GM18499 (cell line): Measurements from ENCODE around the gene ZBTB8OS.

ENCODE experiments used
- ATAC-seq: cut with Tn5 transposase; IDR thresholded peaks from one replicate; pipeline ENCODE4 v1.9.1; 2021; ENCODE audit warnings: moderate number of reproducible peaks; ENCODE audit not compliant: insufficient read depth, unreplicated experiment

The ZBTB8OS gene

DNA sequence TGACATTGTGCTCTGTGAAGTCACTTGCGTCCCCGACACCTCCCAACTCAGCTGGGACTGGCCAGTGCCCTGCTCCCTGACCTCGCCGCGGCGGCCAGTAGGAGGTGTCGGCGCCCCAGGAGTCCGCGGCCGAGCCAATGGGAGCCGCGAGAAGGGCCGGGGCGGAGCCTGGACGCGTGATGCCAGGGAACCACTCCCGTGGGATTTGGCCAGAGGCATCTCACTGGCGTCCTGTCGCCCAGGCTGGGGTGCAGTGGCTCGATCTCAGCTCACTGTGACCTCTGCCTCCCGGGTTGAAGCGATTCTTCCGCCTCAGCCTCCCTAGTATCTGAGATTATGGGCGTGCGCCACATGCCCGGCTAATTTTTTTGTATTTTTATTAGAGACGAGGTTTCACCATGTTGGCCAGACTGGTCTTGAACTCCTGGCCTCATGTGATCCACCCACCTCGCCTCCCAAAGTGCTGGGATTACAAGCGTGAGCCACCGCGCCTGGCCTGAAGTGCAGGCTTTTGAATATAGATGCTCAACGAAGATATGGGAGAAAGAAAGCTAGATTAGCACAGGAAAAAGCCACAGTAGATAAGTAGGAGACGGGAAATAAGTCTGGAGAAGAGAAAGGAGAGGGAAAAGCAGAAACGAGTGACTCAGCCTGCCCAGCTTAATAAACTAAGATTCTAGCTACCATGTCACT, 38.0 kb downstream of the ZBTB8OS start:
- no peak for ATAC-seq

DNA sequence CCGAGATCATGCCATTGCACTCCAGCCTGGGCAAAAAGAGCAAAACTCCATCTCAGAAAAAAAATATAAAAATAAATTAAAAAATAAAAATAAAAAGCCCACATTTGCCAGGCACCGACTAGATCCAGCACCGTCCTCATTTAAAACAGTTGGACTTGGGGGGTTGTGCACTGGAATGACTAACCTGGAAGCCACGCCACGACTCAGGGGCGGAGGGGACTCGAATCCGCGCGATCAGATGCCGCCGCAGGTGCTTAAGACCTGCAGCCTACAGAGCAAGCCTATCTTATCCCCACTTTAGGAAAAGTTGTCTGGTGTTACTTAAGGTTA, 38.5 kb downstream of the ZBTB8OS start:
- no peak for ATAC-seq

DNA sequence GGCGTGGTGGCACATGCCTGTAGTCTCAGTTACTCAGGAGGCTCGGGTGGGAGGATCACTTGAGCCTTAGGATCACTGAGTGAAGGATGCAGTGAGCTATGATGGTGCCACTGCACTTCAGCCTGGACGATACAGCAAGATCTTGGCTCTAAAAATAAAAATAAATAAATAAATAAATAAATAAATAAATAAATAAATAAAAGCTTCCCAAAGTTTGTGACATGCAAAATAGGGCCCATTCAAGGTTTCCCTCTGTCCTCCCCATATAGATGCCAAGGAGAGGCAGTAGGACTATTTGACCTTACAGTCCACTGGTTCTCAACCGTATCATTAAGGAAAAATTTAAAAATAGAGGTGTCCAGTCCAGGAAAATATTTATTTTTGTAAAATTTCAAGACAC, 41.2 kb downstream of the ZBTB8OS start:
- no peak for ATAC-seq

DNA sequence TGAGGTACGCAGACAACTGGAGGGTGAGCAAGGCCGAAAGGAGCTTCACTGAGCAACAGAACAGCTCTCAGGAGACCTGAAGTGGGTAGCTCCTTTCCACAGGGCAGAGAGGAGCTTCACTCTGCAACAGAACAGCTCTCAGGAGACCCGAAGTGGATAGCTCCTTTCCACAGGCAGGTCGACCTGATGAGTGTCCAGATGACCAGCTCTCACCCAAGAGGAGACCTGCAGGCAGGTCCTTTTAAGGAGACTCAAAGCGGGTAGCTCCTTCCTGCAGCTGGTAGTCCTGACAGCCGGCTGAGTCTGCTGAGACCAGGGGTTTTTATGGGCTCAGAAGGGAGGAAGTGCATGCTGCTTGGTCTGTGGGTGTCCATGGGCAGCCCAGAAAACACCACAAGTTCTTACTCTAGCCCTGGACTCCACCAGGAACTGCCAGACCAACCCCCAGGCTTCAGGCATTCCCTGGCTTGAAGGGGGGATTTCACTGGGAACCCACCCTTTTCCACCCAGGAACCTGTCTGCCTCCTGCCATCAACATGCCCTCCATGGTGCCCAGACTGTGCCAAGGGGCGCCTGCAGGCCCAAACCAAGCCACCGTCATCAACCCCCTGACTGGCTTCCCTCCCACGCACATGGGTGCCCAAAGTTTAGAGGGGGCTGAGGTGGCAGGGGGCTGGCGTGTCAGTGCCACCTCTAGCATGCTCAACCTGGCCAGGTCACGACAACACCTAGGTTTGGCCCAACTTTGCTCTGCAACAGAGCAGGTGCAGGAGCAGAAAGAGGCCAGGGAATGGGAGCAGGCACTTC, 43.6 kb downstream of the ZBTB8OS start:
- no peak for ATAC-seq

DNA sequence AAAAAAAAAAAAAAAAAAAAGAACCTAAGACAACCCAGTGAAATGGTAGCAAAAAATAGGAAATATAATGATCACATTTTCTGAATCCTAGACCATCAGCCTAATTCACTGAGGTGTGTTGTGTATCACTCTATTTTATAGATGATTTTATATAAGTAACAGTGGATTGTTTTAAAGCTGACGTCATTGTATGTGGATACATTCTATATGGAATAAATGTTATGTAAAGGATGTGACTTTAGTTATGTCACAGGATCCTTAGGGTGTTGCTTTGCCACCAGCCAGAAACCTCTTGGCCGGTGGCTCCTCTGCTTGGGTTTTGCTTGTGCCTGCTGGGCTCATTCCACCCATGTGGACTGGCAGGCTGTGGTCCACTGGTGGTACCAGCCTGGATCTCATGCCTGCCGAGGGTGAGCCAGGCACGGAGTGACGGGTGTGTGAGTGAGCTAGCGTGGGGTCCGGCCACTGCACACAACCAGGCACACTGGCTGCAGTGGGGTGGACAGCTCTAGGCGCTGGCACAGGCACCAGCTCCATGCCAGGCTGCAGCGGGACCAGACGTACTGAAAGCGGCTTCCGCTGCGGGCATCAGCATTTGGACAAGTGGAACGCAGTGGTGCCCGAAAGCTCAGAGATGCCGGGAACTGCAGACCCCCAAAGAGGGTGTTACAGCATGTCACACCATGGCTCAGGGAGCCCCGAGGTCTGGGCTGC, 44.5 kb downstream of the ZBTB8OS start:
- ATAC-seq: no peak

DNA sequence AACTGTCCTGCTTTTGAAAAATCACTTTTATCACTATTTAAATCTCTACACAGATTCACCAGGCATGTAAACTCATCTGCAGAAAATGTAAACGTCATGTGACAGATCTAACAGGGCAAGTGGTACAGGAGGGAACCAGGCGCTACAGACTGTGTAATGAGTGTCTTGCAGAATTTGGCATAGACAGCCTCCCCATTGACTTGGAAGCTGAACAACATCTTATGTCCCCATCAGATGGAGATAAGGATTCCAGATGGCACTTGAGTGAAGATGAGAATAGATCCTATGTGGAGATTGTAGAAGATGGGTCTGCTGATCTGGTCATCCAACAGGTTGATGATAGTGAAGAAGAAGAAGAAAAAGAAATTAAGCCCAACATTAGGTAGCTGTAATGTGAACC, 50.3 kb downstream of the ZBTB8OS start:
- ATAC-seq: no peak

DNA sequence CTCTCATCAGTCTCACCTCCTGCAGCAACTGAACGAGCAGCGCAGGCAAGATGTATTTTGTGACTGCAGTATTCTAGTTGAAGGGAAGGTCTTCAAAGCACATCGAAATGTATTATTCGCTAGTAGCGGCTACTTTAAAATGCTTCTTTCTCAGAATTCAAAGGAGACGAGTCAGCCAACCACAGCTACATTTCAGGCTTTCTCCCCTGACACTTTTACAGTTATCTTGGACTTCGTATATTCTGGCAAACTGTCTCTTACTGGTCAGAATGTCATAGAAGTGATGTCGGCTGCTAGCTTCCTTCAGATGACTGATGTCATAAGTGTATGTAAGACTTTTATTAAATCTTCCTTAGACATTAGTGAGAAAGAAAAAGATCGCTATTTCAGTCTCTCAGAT, 57.4 kb downstream of the ZBTB8OS start:
- no peak for ATAC-seq

DNA sequence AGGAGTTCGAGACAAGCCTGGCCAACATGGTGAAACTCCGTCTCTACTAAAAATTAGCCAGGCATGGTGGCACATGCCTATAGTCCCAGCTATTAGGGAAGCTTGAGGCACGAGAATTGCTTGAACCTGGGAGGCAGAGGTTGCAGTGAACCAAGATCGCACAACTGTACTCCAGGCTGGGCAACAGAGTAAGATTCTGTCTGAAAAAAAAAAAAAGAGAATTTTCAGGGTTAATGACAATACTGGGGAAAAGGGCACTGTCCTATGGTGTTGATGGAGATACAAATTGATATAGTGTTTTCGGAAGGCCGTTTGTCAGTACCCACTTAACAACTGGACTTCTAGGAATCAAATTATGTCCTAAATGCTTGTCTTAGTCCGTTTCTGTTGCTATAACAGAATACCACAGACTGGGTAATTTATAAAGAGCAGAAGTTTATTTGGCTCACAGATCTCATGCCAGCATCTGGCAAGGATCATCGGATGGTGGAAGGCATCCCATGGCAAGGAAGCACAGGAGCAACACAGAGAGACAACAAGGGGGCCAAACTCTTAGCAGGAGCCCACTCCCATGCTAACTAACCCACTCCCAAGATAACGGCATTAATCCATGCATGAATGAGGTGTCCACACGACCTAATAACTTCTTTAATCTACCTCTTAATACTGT, 69.9 kb downstream of the ZBTB8OS start:
- no peak for ATAC-seq
